Measurements from ENCODE around the gene ELL2.

- TF ChIP-seq POLR2A (IDR thresholded peaks at IDR 0.05) (no peak), CTCF (IDR thresholded peaks at IDR 0.05) (no peak)
These were observed 77.1 kb downstream of the ELL2 start for GRCh38 chr5:95884511-95884910.

All from suprapubic skin (tissue), 3 donors.